K562 (cell line): ENCODE data around the gene TANGO6. TPM values are rescaled to one million over a fixed set of nuclear protein-coding genes. Genes with fewer than 3 reads are reported as not detected.

Experiments used
- ATAC-seq: fragments of 200-7000 bp; cut with Tn5 transposase; 3 replicates; pipeline ENCODE4 v1.9.1; 2020; ENCODE audit warnings: moderate library complexity
- BruUV-seq: library from RNA; stranded (reverse); fragments of 400-500 nt; replicated peaks from 2 replicates; lab custom pipeline; 2021; lab: Mats Ljungman, UMichigan
- CTCF ChIA-PET: fragments of 300-600 bp; formaldehyde crosslinking; extraction: SDS; loops from one replicate; lab custom pipeline; 2021; ENCODE audit warnings: low intra/inter-chr PET ratio; lab: Yijun Ruan, JAX
- POLR2A ChIA-PET: fragments of 300-600, 350-650 bp; sonication (Branson Sonifier 250); formaldehyde crosslinking; extraction: SDS; loops from one replicate; lab custom pipeline; 2021; ENCODE audit warnings: antibody characterized with exemption, inconsistent platforms; lab: Yijun Ruan, JAX
- DNase-seq, 4 experiments: peaks; one replicate each; pipeline versions ENCODE4 v3.0.0 to v3.0.0-alpha.2; 2011 to 2018; ENCODE audit warnings: low spot score in 3 of 4, mixed read lengths in 3 of 4; ENCODE audit errors: extremely low read depth in 1 of 4
- FAIRE-seq: peaks from 2 replicates; lab custom pipeline; 2011; peaks lifted over from hg19 to GRCh38; lab: Jason Lieb, UNC
- H2AFZ ChIP-seq: 2 replicates; pipeline ENCODE4 v1.6.0; 2011; ENCODE audit warnings: low read depth, low read length, control low read depth, inconsistent platforms
- H3K27ac ChIP-seq: fragments of 200-600 bp; 3 replicates; pipeline ENCODE4 v1.8.0; 2011; ENCODE audit warnings: low read depth, mild to moderate bottlenecking, control low read depth, inconsistent platforms, low read length, moderate library complexity, mixed read lengths; ENCODE audit errors: extremely low read depth
- H3K27me3 ChIP-seq, 2 experiments: fragments of 300-600 bp in 1 of 2; 2 replicates in 1 of 2; 3 replicates in 1 of 2; pipeline versions ENCODE4 v1.6.0 to v1.8.0; 2011; ENCODE audit warnings: inconsistent platforms in 2 of 2, low read length in 2 of 2, mild to moderate bottlenecking in 1 of 2, mixed read lengths in 1 of 2, moderate library complexity in 1 of 2; ENCODE audit not compliant: control insufficient read depth in 2 of 2, insufficient read depth in 2 of 2
- H3K36me3 ChIP-seq: fragments of 300-600 bp; 3 replicates; pipeline ENCODE4 v1.8.0; 2011; ENCODE audit warnings: mild to moderate bottlenecking, low read length, inconsistent platforms; ENCODE audit not compliant: control insufficient read depth, insufficient read depth
- H3K4me1 ChIP-seq, 2 experiments: fragments of 200-600 bp in 1 of 2; replicated peaks in 1 of 2; 2 replicates in 1 of 2; 3 replicates in 1 of 2; pipeline versions ENCODE4 v1.5.1 to v1.8.0; 2011; ENCODE audit warnings: inconsistent platforms in 2 of 2, low read length in 2 of 2, mild to moderate bottlenecking in 1 of 2, mixed read lengths in 1 of 2, moderate library complexity in 1 of 2; ENCODE audit not compliant: control insufficient read depth in 2 of 2, insufficient read depth in 2 of 2
- H3K4me2 ChIP-seq: 2 replicates; pipeline ENCODE4 v1.6.1; 2011; ENCODE audit warnings: low read length, control low read depth, inconsistent platforms, mixed read lengths; ENCODE audit not compliant: insufficient read depth
- H3K4me3 ChIP-seq: fragments of 200-600 bp; sonication (generic), shearing (Covaris generic); 2 replicates; pipeline ENCODE4 v1.5.1; 2016; ENCODE audit warnings: control low read depth, inconsistent platforms
- H3K79me2 ChIP-seq: fragments of 200-600 bp; 3 replicates; pipeline ENCODE4 v1.8.0; 2011; ENCODE audit warnings: low read length, inconsistent platforms; ENCODE audit not compliant: control insufficient read depth, insufficient read depth
- H3K9ac ChIP-seq, 2 experiments: 2 replicates each; pipeline versions ENCODE4 v1.6.0 to v1.6.1; 2011; ENCODE audit warnings: low read depth in 2 of 2, low read length in 2 of 2, control low read depth in 1 of 2, inconsistent platforms in 1 of 2, mild to moderate bottlenecking in 1 of 2, mixed read lengths in 1 of 2; ENCODE audit not compliant: insufficient read depth in 1 of 2
- H3K9me1 ChIP-seq: one replicate; pipeline ENCODE4 v1.6.0; 2011; ENCODE audit warnings: inconsistent platforms, mild to moderate bottlenecking, low read length, moderate library complexity; ENCODE audit not compliant: control insufficient read depth, insufficient read depth
- H3K9me3 ChIP-seq: replicated peaks from 2 replicates; pipeline ENCODE4 v1.5.1; 2011; ENCODE audit warnings: low read depth, low read length, inconsistent platforms; ENCODE audit not compliant: control insufficient read depth, insufficient read depth
- H4K20me1 ChIP-seq: replicated peaks from 2 replicates; pipeline ENCODE4 v1.6.1; 2011; ENCODE audit warnings: low read length, inconsistent platforms, mixed read lengths; ENCODE audit not compliant: control insufficient read depth, insufficient read depth
- CTCF ChIP-seq, 3 experiments: IDR thresholded peaks in 2 of 3; conservative IDR thresholded peaks in 1 of 3; 2 replicates each; pipeline ENCODE4 v1.5.1; 2011 to 2012; ENCODE audit warnings: low read length in 3 of 3, mild to moderate bottlenecking in 3 of 3, control low read depth in 2 of 3, improper control_type of control experiment in 1 of 3, inconsistent platforms in 1 of 3, low read depth in 1 of 3, mixed read lengths in 1 of 3, moderate library complexity in 1 of 3; ENCODE audit not compliant: insufficient read depth in 2 of 3
- E2F6 ChIP-seq, 2 experiments: IDR thresholded peaks; 2 replicates each; pipeline ENCODE4 v1.6.1; 2011; ENCODE audit warnings: borderline replicate concordance in 1 of 2, control low read depth in 1 of 2, low read depth in 1 of 2, low read length in 1 of 2, mild to moderate bottlenecking in 1 of 2, mixed read lengths in 1 of 2, moderate library complexity in 1 of 2; ENCODE audit not compliant: insufficient read depth in 1 of 2, insufficient read length in 1 of 2, poor library complexity in 1 of 2, severe bottlenecking in 1 of 2; ENCODE audit errors: extremely low read depth in 1 of 2
- HDAC3 ChIP-seq: fragments of 450-650 bp; IDR thresholded peaks from 2 replicates; pipeline ENCODE4 v1.6.1; 2018; ENCODE audit warnings: borderline replicate concordance, mild to moderate bottlenecking, moderate library complexity; ENCODE audit not compliant: partially characterized antibody
- HNRNPL ChIP-seq: fragments of 200-400 bp; formaldehyde crosslinking; IDR thresholded peaks from 2 replicates; pipeline ENCODE4 v1.6.1; 2017; ENCODE audit warnings: low read depth, mild to moderate bottlenecking, low read length
- MYBL2 ChIP-seq, 2 experiments: fragments of 450-650 bp in 1 of 2; sonication (generic) in 1 of 2; formaldehyde crosslinking in 1 of 2; IDR thresholded peaks; 2 replicates each; pipeline versions ENCODE4 v1.6.1 to v1.8.1; 2017 to 2022; ENCODE audit warnings: borderline replicate concordance in 1 of 2, inconsistent platforms in 1 of 2, low read depth in 1 of 2, mild to moderate bottlenecking in 1 of 2, missing genetic modification reagents in 1 of 2, moderate library complexity in 1 of 2
- NFRKB ChIP-seq: fragments of 450-650 bp; IDR thresholded peaks from 2 replicates; pipeline ENCODE4 v1.6.1; 2016; ENCODE audit warnings: low read depth
- ZNF133 ChIP-seq: fragments of 250-450 bp; sonication (Bioruptor Pico); IDR thresholded peaks from 2 replicates; pipeline ENCODE4 v1.4.0; 2020; ENCODE audit warnings: mild to moderate bottlenecking
- ZNF398 ChIP-seq: fragments of 250-450 bp; sonication (Bioruptor Pico); IDR thresholded peaks from 2 replicates; pipeline ENCODE4 v1.8.0; 2021; ENCODE audit warnings: moderate library complexity, mild to moderate bottlenecking, inconsistent platforms
- WGBS: fragments of 100-300 bp; shearing (Covaris generic); methylation state at CpG from one replicate; pipeline ENCODE4 v1.1.6; 2016; ENCODE audit warnings: low coverage, mixed read lengths; ENCODE audit not compliant: insufficient coverage; ENCODE audit errors: missing lambda C conversion rate; 5-methylcytosine and 5-hydroxymethylcytosine counted together
- in situ Hi-C: fragments of 300-500 bp; cut with MboI; formaldehyde crosslinking; loops from 4 replicates; pipeline ENCODE4 v1.15.0; 2018; ENCODE audit warnings: inconsistent platforms, mixed read lengths
- intact Hi-C: fragments of 100-400 bp; cut with micrococcal nuclease; formaldehyde crosslinking; loops from 2 replicates; pipeline ENCODE4 v1.14.2; 2022
- polyA plus RNA-seq, 8 experiments: library from polyadenylated mRNA; depleted of rRNA in 4 of 8; stranded (reverse) in 5 of 8; unstranded in 3 of 8; fragments of >200 nt; fragmentation: Nextera tagmentation in 2 of 8; fragmentation: Illumina TruSeq in 1 of 8; extraction: Ambion mirVana in 2 of 8; extraction: Trizol in 1 of 8; gene quantifications; 2 replicates each; pipeline versions ENCODE4 v1.2.1 to v1.2.3, GENCODE V29; 2011 to 2014; ENCODE audit warnings: inconsistent platforms in 1 of 8, missing spikeins in 1 of 8
- total RNA-seq, 7 experiments: library from RNA; depleted of rRNA in 6 of 7; stranded (reverse); fragments of >200 nt in 6 of 7; fragmentation: Illumina TruSeq in 2 of 7; extraction: Trizol in 2 of 7; gene quantifications; 2 replicates each; pipeline versions ENCODE4 v1.2.1 to v1.2.3, GENCODE V29; 2011 to 2021; ENCODE audit warnings: low replicate concordance in 1 of 7

The TANGO6 gene
- total and polyA plus RNA-seq, 9 of the 15 experiments (the other 6 are each of a cell fraction or from before 2014, with no cell fraction given) = 1.6 to 15.2 (median 9.6) TPM

- FAIRE-seq = no peak
- BruUV-seq = no TSS peak
Measured at GRCh38 chr16:68866933-68867332, 23.6 kb downstream of the TANGO6 start.

GRCh38 chr16:68869492-68870088 is 26.3 kb downstream of the TANGO6 start:
- Histone ChIP-seq H3K36me3 (peaks cover 2% of the 10 kb centered on the region; the same call in 2 of the 3 replicates), H2AFZ (no peak overlapping the region), H3K79me2 (no peaks in the 10 kb centered on the region), H3K4me2 (no peak overlapping the region), H3K27ac (no peak overlapping the region), H3K4me1 (peaks cover 0 to 2% of the 10 kb centered on the region in 2 experiments; a peak in 1 of 5 replicates), H3K9ac (no peak overlapping the region), H3K27me3 (no peaks in the 10 kb centered on the region), H3K9me3 (no peaks in the 10 kb centered on the region), H3K4me3 (no peak overlapping the region), H3K9me1 (no peaks in the 10 kb centered on the region), H4K20me1 (no peaks in the 10 kb centered on the region)
- CTCF ChIA-PET = no interaction called here
- in situ Hi-C loops (no loop called here), intact Hi-C loops (no loop called here)
- POLR2A ChIA-PET = interaction anchor here (0.8 to 1.2 kb wide), 2 partner anchors 22 to 72 kb away, joined by 3 to 4 read pairs; no protein-coding TSS in a partner anchor
- DNase-seq (no peak), FAIRE-seq (no peak), ATAC-seq (no peak)
- WGBS = 63% methylated on average over 4 of the region's 4 CpGs
- BruUV-seq = no TSS peak
- TF ChIP-seq MYBL2 (IDR thresholded peaks at IDR 0.05; ENCODE audit: low read depth) (no peak), MYBL2 (CRISPR knock-in tag; IDR thresholded peaks at IDR 0.05; ENCODE audit: borderline replicate concordance) (no peak), ZNF133 (CRISPR knock-in tag) (no peak), HDAC3 (no peak), NFRKB (no peak), CTCF (IDR thresholded peaks at IDR 0.05 in 2 of 3, conservative IDR thresholded peaks at IDR 0.05 in 1 of 3; ENCODE audit: insufficient read depth in 2 of 3, low read depth in 1 of 3, low read length in 3 of 3) (no peak), E2F6 (IDR thresholded peaks at IDR 0.05; ENCODE audit: borderline replicate concordance in 1 of 2, extremely low read depth in 1 of 2, insufficient read depth in 1 of 2, insufficient read length in 1 of 2, low read depth in 1 of 2, low read length in 1 of 2, poor library complexity in 1 of 2, severe bottlenecking in 1 of 2) (no peak), ZNF398 (CRISPR knock-in tag) (no peak)

More at GRCh38 chr16:68866933-68867332, 23.6 kb downstream of the TANGO6 start:
- in situ Hi-C loops (no loop called here), intact Hi-C loops (no loop called here)
- no peak overlapping the region for H3K4me2 ChIP-seq
- no peaks in the 10 kb centered on the region for H3K79me2 ChIP-seq
- H2AFZ ChIP-seq = no peak overlapping the region
- no peaks in the 10 kb centered on the region for H3K27me3 ChIP-seq
- WGBS = 93% methylated on average over 4 of the region's 6 CpGs
- H4K20me1 ChIP-seq = no peaks in the 10 kb centered on the region
- CTCF ChIA-PET = no interaction called here
- peaks cover 12% of the 10 kb centered on the region; the same call in 2 of the 3 replicates for H3K36me3 ChIP-seq
- H3K4me3 ChIP-seq = no peak overlapping the region
- no peaks in the 10 kb centered on the region for H3K9me1 ChIP-seq
- POLR2A ChIA-PET = no interaction called here
- no peak overlapping the region for H3K27ac ChIP-seq
- H3K4me1 ChIP-seq = peaks cover 0 to 2% of the 10 kb centered on the region in 2 experiments; a peak in 1 of 5 replicates
- no peak for TF ChIP-seq HNRNPL
- ATAC-seq (no peak), DNase-seq (no peak)
- H3K9me3 ChIP-seq = no peaks in the 10 kb centered on the region
- no peak overlapping the region for H3K9ac ChIP-seq
